H1 (cell line): ENCODE measurements around the gene MARCHF3. TPM values are rescaled to one million over a fixed set of nuclear protein-coding genes. Genes with fewer than 3 reads are reported as not detected.

Experiments used
- CTCF ChIA-PET: fragments of 300-600 bp; sonication (Branson Sonifier 250); formaldehyde crosslinking; loops from one replicate; lab custom pipeline; 2021; ENCODE audit not compliant: partially characterized antibody; lab: Charles Lee
- POLR2A ChIA-PET: fragments of 300-600 bp; sonication (Branson Sonifier 250); formaldehyde crosslinking; loops from one replicate; lab custom pipeline; 2021; ENCODE audit warnings: inconsistent platforms; ENCODE audit not compliant: partially characterized antibody; lab: Charles Lee
- DNase-seq, 2 experiments: peaks; one replicate each; pipeline versions ENCODE4 v3.0.0 to v3.0.0-alpha.2; 2010 to 2022; ENCODE audit warnings: low spot score in 2 of 2, low read depth in 1 of 2, mixed read lengths in 1 of 2
- FAIRE-seq: peaks from 2 replicates; lab custom pipeline; 2011; peaks lifted over from hg19 to GRCh38; lab: Jason Lieb, UNC
- H2AFZ ChIP-seq: 2 replicates; pipeline ENCODE4 v1.8.1; 2012; ENCODE audit warnings: low read length, inconsistent platforms
- H2AK5ac ChIP-seq: 2 replicates; pipeline ENCODE4 v1.6.1; 2013; ENCODE audit warnings: low read depth, low read length
- H2BK120ac ChIP-seq: replicated peaks from 2 replicates; pipeline ENCODE3; 2013; ENCODE audit warnings: low read depth, low read length, inconsistent platforms
- H2BK12ac ChIP-seq: 2 replicates; pipeline ENCODE4 v1.6.1; 2013; ENCODE audit warnings: low read depth, low read length
- H2BK15ac ChIP-seq: 2 replicates; pipeline ENCODE4 v1.6.1; 2013; ENCODE audit warnings: low read length
- H2BK20ac ChIP-seq: 2 replicates; pipeline ENCODE4 v1.6.1; 2013; ENCODE audit warnings: low read length
- H2BK5ac ChIP-seq: 2 replicates; pipeline ENCODE4 v1.6.1; 2013; ENCODE audit warnings: low read depth, low read length
- H3K14ac ChIP-seq: 2 replicates; pipeline ENCODE4 v1.6.1; 2013; ENCODE audit warnings: inconsistent platforms; ENCODE audit not compliant: insufficient read length
- H3K18ac ChIP-seq: 2 replicates; pipeline ENCODE4 v1.6.1; 2013; ENCODE audit warnings: low read length; ENCODE audit errors: extremely low read depth
- H3K23ac ChIP-seq: 2 replicates; pipeline ENCODE4 v1.6.1; 2013; ENCODE audit warnings: inconsistent platforms; ENCODE audit not compliant: insufficient read length
- H3K23me2 ChIP-seq: 2 replicates; pipeline ENCODE4 v1.6.1; 2013; ENCODE audit warnings: low read depth, low read length
- H3K27ac ChIP-seq: 2 replicates; pipeline ENCODE4 v1.6.1; 2011; ENCODE audit warnings: low read depth, low read length, inconsistent platforms
- H3K27me3 ChIP-seq, 4 experiments: replicated peaks in 1 of 4; 1 replicate in 1 of 4; 2 replicates in 3 of 4; pipeline versions ENCODE4 v1.6.1 to v1.8.1; 2011 to 2013; ENCODE audit warnings: low read length in 3 of 4, mild to moderate bottlenecking in 3 of 4, inconsistent platforms in 2 of 4, mixed read lengths in 2 of 4, moderate library complexity in 1 of 4; ENCODE audit not compliant: control insufficient read depth in 3 of 4, insufficient read depth in 3 of 4; ENCODE audit errors: extremely low read depth in 1 of 4
- H3K36me3 ChIP-seq, 4 experiments: 2 replicates each; pipeline versions ENCODE4 v1.6.1 to v1.8.1; 2011 to 2013; ENCODE audit warnings: mild to moderate bottlenecking in 4 of 4, low read length in 3 of 4, moderate library complexity in 2 of 4, control low read depth in 1 of 4, inconsistent platforms in 1 of 4; ENCODE audit not compliant: insufficient read depth in 4 of 4, control insufficient read depth in 2 of 4
- H3K4ac ChIP-seq: replicated peaks from 2 replicates; pipeline ENCODE3; 2013; ENCODE audit warnings: low read length, low read depth, mixed read lengths, inconsistent platforms; ENCODE audit not compliant: insufficient read length
- H3K4me1 ChIP-seq, 4 experiments: replicated peaks in 1 of 4; 1 replicate in 1 of 4; 2 replicates in 3 of 4; pipeline versions ENCODE4 v1.6.1 to v1.8.1; 2011 to 2013; ENCODE audit warnings: low read length in 3 of 4, inconsistent platforms in 2 of 4, mixed read lengths in 1 of 4; ENCODE audit not compliant: insufficient read depth in 4 of 4, control insufficient read depth in 3 of 4
- H3K4me2 ChIP-seq, 2 experiments: 2 replicates each; pipeline versions ENCODE4 v1.6.1 to v1.8.1; 2011 to 2013; ENCODE audit warnings: low read depth in 2 of 2, low read length in 2 of 2, control low read depth in 1 of 2, inconsistent platforms in 1 of 2, mild to moderate bottlenecking in 1 of 2; ENCODE audit not compliant: insufficient read depth in 1 of 2
- H3K4me3 ChIP-seq, 4 experiments: fragments of 200-600, 300-600 bp in 1 of 4; sonication (generic), shearing (Covaris generic), sonication (Bioruptor Twin) in 1 of 4; 2 replicates each; pipeline versions ENCODE4 v1.5.1 to v1.8.1; 2011 to 2016; ENCODE audit warnings: low read length in 4 of 4, low read depth in 3 of 4, control low read depth in 2 of 4, inconsistent platforms in 2 of 4, mild to moderate bottlenecking in 2 of 4, mixed read lengths in 1 of 4, moderate library complexity in 1 of 4; ENCODE audit not compliant: insufficient read depth in 2 of 4; ENCODE audit errors: extremely low read depth in 1 of 4
- H3K56ac ChIP-seq: replicated peaks from 2 replicates; pipeline ENCODE3; 2013; ENCODE audit warnings: low read depth, mild to moderate bottlenecking, mixed read lengths, low read length, inconsistent platforms; ENCODE audit not compliant: insufficient read length
- H3K79me1 ChIP-seq: 2 replicates; pipeline ENCODE4 v1.6.1; 2013; ENCODE audit warnings: low read depth, low read length, control low read depth
- H3K79me2 ChIP-seq, 2 experiments: 2 replicates each; pipeline versions ENCODE4 v1.6.1 to v1.8.1; 2012 to 2013; ENCODE audit warnings: low read length in 2 of 2, mild to moderate bottlenecking in 2 of 2, inconsistent platforms in 1 of 2; ENCODE audit not compliant: insufficient read depth in 2 of 2, control insufficient read depth in 1 of 2
- H3K9ac ChIP-seq, 4 experiments: replicated peaks in 1 of 4; 1 replicate in 1 of 4; 2 replicates in 3 of 4; pipeline versions ENCODE4 v1.6.1 to v1.8.1; 2011 to 2013; ENCODE audit warnings: low read depth in 3 of 4, low read length in 3 of 4, control low read depth in 2 of 4, mild to moderate bottlenecking in 2 of 4, moderate library complexity in 2 of 4, inconsistent platforms in 1 of 4; ENCODE audit errors: extremely low read depth in 1 of 4
- H3K9me3 ChIP-seq, 2 experiments: 2 replicates each; pipeline versions ENCODE4 v1.6.1 to v1.8.1; 2012 to 2013; ENCODE audit warnings: mild to moderate bottlenecking in 2 of 2, moderate library complexity in 2 of 2, control low read depth in 1 of 2, inconsistent platforms in 1 of 2, low read depth in 1 of 2, low read length in 1 of 2, mixed read lengths in 1 of 2; ENCODE audit not compliant: insufficient read depth in 2 of 2
- H4K20me1 ChIP-seq, 2 experiments: replicated peaks in 1 of 2; 2 replicates each; pipeline versions ENCODE3 to v1.8.1; 2011 to 2013; ENCODE audit warnings: inconsistent platforms in 2 of 2, low read length in 2 of 2, mild to moderate bottlenecking in 1 of 2; ENCODE audit not compliant: insufficient read depth in 2 of 2, control insufficient read depth in 1 of 2
- H4K5ac ChIP-seq: 2 replicates; pipeline ENCODE4 v1.6.1; 2013; ENCODE audit warnings: low read length, low read depth, mixed read lengths, inconsistent platforms; ENCODE audit not compliant: insufficient read length
- H4K8ac ChIP-seq: 2 replicates; pipeline ENCODE4 v1.8.0; 2013; ENCODE audit warnings: mild to moderate bottlenecking, moderate library complexity, low read length, inconsistent platforms; ENCODE audit not compliant: insufficient read depth; ENCODE audit errors: extremely low read depth
- H4K91ac ChIP-seq: replicated peaks from 2 replicates; pipeline ENCODE3; 2013; ENCODE audit warnings: low read length, mixed read lengths, inconsistent platforms; ENCODE audit not compliant: insufficient read length
- ASH2L ChIP-seq: fragments of 200-600, 300-600 bp; sonication (generic); IDR thresholded peaks from one replicate; pipeline ENCODE4 v1.7.1; 2017; ENCODE audit warnings: low read length
- CBX8 ChIP-seq: fragments of 300-800, 300-1000 bp; sonication (generic); IDR thresholded peaks from 2 replicates; pipeline ENCODE4 v1.7.1; 2016; ENCODE audit warnings: low read depth, low read length, borderline replicate concordance
- EGR1 ChIP-seq: IDR thresholded peaks from 2 replicates; pipeline ENCODE4 v1.6.1; 2011; ENCODE audit warnings: low read depth, low read length, borderline replicate concordance
- EZH2 ChIP-seq: fragments of 200-600 bp; sonication (generic); IDR thresholded peaks from 2 replicates; pipeline ENCODE4 v1.7.1; 2012; ENCODE audit warnings: low read depth, mild to moderate bottlenecking, moderate library complexity, low read length, inconsistent platforms; ENCODE audit not compliant: severe bottlenecking
- NRF1 ChIP-seq: IDR thresholded peaks from 2 replicates; pipeline ENCODE4 v1.6.1; 2011; ENCODE audit warnings: mild to moderate bottlenecking, low read depth, low read length, improper control_type of control experiment
- PHF8 ChIP-seq: fragments of 200-600 bp; sonication (generic); conservative IDR thresholded peaks from 2 replicates; pipeline ENCODE4 v1.7.1; 2012; ENCODE audit warnings: low read depth, mild to moderate bottlenecking, inconsistent platforms, low read length, moderate library complexity
- SIX5 ChIP-seq: IDR thresholded peaks from 2 replicates; pipeline ENCODE4 v1.6.1; 2011; ENCODE audit warnings: mild to moderate bottlenecking, low read depth, low read length
- SP4 ChIP-seq: IDR thresholded peaks from 2 replicates; pipeline ENCODE4 v1.6.1; 2012; ENCODE audit warnings: low read length, inconsistent platforms
- YY1 ChIP-seq: IDR thresholded peaks from 2 replicates; pipeline ENCODE4 v1.6.1; 2011; ENCODE audit warnings: low read depth, mild to moderate bottlenecking, low read length
- ZNF274 ChIP-seq: IDR thresholded peaks from 2 replicates; pipeline ENCODE4 v1.7.0; 2012; ENCODE audit warnings: low read length, borderline replicate concordance; ENCODE audit errors: extremely low read depth
- WGBS, 2 experiments: shearing (Covaris generic) in 1 of 2; methylation state at CpG; one replicate each; pipeline versions ENCODE4 v1.1.6 to v1.1.7; 2013 to 2015; ENCODE audit warnings: low lambda C conversion rate in 2 of 2, mixed read lengths in 2 of 2, inconsistent platforms in 1 of 2, low coverage in 1 of 2, missing lambda C conversion rate in 1 of 2; ENCODE audit not compliant: insufficient replicate concordance in 2 of 2, insufficient coverage in 1 of 2, insufficient read length in 1 of 2; ENCODE audit errors: extremely low coverage in 1 of 2, missing lambda C conversion rate in 1 of 2; 5-methylcytosine and 5-hydroxymethylcytosine counted together
- polyA plus RNA-seq, 7 experiments: library from polyadenylated mRNA; depleted of rRNA in 3 of 7; stranded (reverse) in 5 of 7; unstranded in 2 of 7; fragments of >200 nt in 5 of 7; fragments of 200-250 nt in 2 of 7; gene quantifications; 1 replicate in 5 of 7; 2 replicates in 1 of 7; 4 replicates in 1 of 7; pipeline versions ENCODE4 v1.2.1 to v1.2.3, GENCODE V29; 2011 to 2013; ENCODE audit warnings: missing spikeins in 2 of 7, mixed read lengths in 2 of 7
- total RNA-seq: library from RNA; stranded (reverse); fragmentation: NEBNext Ultra II Directional; extraction: Animal tissue kit (Norgen Biotek cat#: 25700); gene quantifications from 2 replicates; pipeline ENCODE4 v1.2.1, GENCODE V29; 2021

The MARCHF3 gene
- total and polyA plus RNA-seq, 2 of the 8 experiments (the other 6 are each of a cell fraction or from before 2014, with no cell fraction given), result 12.0 to 16.9 TPM

GRCh38 chr5:126995039-126995438 is 35.3 kb downstream of the MARCHF3 start:
- Histone ChIP-seq H2BK15ac (no peak overlapping the region), H3K23ac (no peak overlapping the region), H3K27me3 (no peaks in the 10 kb centered on the region), H3K9ac (no peak overlapping the region), H2BK20ac (no peak overlapping the region), H2BK12ac (no peak overlapping the region), H4K20me1 (no peaks in the 10 kb centered on the region), H3K36me3 (no peaks in the 10 kb centered on the region), H3K4me3 (no peak overlapping the region), H3K4me1 (no peaks in the 10 kb centered on the region; a peak in 1 of 7 replicates), H4K8ac (no peak overlapping the region), H3K4me2 (no peak overlapping the region), H2AFZ (no peak overlapping the region), H3K79me1 (no peaks in the 10 kb centered on the region; the same call in 1 of the 2 replicates), H4K91ac (no peak overlapping the region), H3K56ac (no peak overlapping the region), H2BK120ac (no peak overlapping the region), H3K18ac (no peak overlapping the region), H3K14ac (no peak overlapping the region), H3K9me3 (no peaks in the 10 kb centered on the region), H4K5ac (no peak overlapping the region), H3K23me2 (no peaks in the 10 kb centered on the region), H3K27ac (no peak overlapping the region), H2AK5ac (no peak overlapping the region), H3K4ac (no peak overlapping the region), H3K79me2 (no peaks in the 10 kb centered on the region), H2BK5ac (no peak overlapping the region)
- WGBS, 2 experiments, result 88% methylated on average over 3 of the region's 3 CpGs; no CpG with 5 or more reads in 1 of the 2 experiments
- CTCF ChIA-PET, result no interaction called here
- TF ChIP-seq ZNF274 (no peak), YY1 (no peak), EGR1 (no peak), ASH2L (no peak), EZH2 (no peak), PHF8 (no peak), SP4 (no peak), CBX8 (no peak), SIX5 (no peak), NRF1 (no peak)
- POLR2A ChIA-PET, result no interaction called here
- DNase-seq (no peak), FAIRE-seq (no peak)
